Neural progenitor cell (in vitro differentiated cells): Measurements from ENCODE around the gene OTOP3. TPM values are rescaled to one million over a fixed set of nuclear protein-coding genes. Genes with fewer than 3 reads are reported as not detected.
A peak's percentile ranks its signal among the peaks of the same experiment; 100 is the strongest.

Experiments used
- DNase-seq: peaks from one replicate; pipeline ENCODE4 v3.0.0-alpha.2; 2016; ENCODE audit warnings: low spot score
- H2AFZ ChIP-seq: fragments of 200-600 bp; sonication (generic); replicated peaks from 2 replicates; pipeline ENCODE4 v1.6.1; 2016; ENCODE audit warnings: antibody characterized with exemption
- H3F3A ChIP-seq: fragments of 200-600 bp; sonication (generic); 2 replicates; pipeline ENCODE4 v1.6.1; 2016; ENCODE audit warnings: antibody characterized with exemption, low read depth
- H3K27ac ChIP-seq: fragments of 200-600 bp; sonication (generic); 2 replicates; pipeline ENCODE4 v1.5.1; 2016; ENCODE audit warnings: mild to moderate bottlenecking
- H3K27me3 ChIP-seq: fragments of 200-600 bp; sonication (generic); 2 replicates; pipeline ENCODE4 v1.6.1; 2016; ENCODE audit warnings: mild to moderate bottlenecking, moderate library complexity
- H3K36me3 ChIP-seq: fragments of 200-600 bp; sonication (generic); 2 replicates; pipeline ENCODE4 v1.5.1; 2016
- H3K4me1 ChIP-seq: fragments of 200-600 bp; sonication (generic); 2 replicates; pipeline ENCODE4 v1.6.1; 2016; ENCODE audit warnings: mixed run types
- H3K4me2 ChIP-seq: fragments of 200-600 bp; sonication (generic); 2 replicates; pipeline ENCODE4 v1.6.1; 2016
- H3K4me3 ChIP-seq: fragments of 200-600 bp; sonication (generic); 2 replicates; pipeline ENCODE4 v1.5.1; 2016
- H3K79me2 ChIP-seq: fragments of 200-600 bp; sonication (generic); 2 replicates; pipeline ENCODE4 v1.6.1; 2016; ENCODE audit warnings: low read depth
- H3K9ac ChIP-seq: fragments of 200-600 bp; sonication (generic); 2 replicates; pipeline ENCODE4 v1.6.1; 2016
- H3K9me3 ChIP-seq: fragments of 200-600 bp; sonication (generic); 2 replicates; pipeline ENCODE4 v1.5.1; 2016; ENCODE audit warnings: low read depth
- H4K20me1 ChIP-seq: fragments of 200-600 bp; sonication (generic); 2 replicates; pipeline ENCODE4 v1.6.1; 2016; ENCODE audit warnings: low read depth
- H3K27ac Mint-ChIP-seq: 3 replicates; pipeline ENCODE4 v1.8.0; 2021; ENCODE audit warnings: mixed read lengths
- H3K27me3 Mint-ChIP-seq: 2 replicates; pipeline ENCODE4 v1.8.0; 2022; ENCODE audit warnings: low read depth, mild to moderate bottlenecking, inconsistent platforms, moderate library complexity, mixed read lengths; ENCODE audit not compliant: insufficient read depth
- H3K36me3 Mint-ChIP-seq: 3 replicates; pipeline ENCODE4 v1.8.0; 2021; ENCODE audit warnings: mixed read lengths
- H3K4me1 Mint-ChIP-seq: 3 replicates; pipeline ENCODE4 v1.8.0; 2021; ENCODE audit warnings: mixed read lengths
- H3K4me3 Mint-ChIP-seq: 3 replicates; pipeline ENCODE4 v1.8.0; 2021; ENCODE audit warnings: mild to moderate bottlenecking, moderate library complexity, mixed read lengths
- H3K9me3 Mint-ChIP-seq: 3 replicates; pipeline ENCODE4 v1.8.0; 2020; ENCODE audit warnings: mixed read lengths
- EZH2 ChIP-seq: fragments of 200-600 bp; sonication (generic); IDR thresholded peaks from 2 replicates; pipeline ENCODE4 v1.6.1; 2017; ENCODE audit warnings: antibody characterized with exemption, mild to moderate bottlenecking, moderate library complexity
- EZH2phosphoT487 ChIP-seq: fragments of 200-600 bp; sonication (generic); IDR thresholded peaks from 2 replicates; pipeline ENCODE4 v1.6.1; 2017; ENCODE audit warnings: antibody characterized with exemption
- total RNA-seq: library from RNA; depleted of rRNA; stranded (reverse); fragments of >200 nt; gene quantifications from 2 replicates; pipeline ENCODE4 v1.2.3, GENCODE V29; 2015; ENCODE audit warnings: low replicate concordance
- TF ChIP-seq, protein P1 (sequence below): fragments of 200-600 bp; sonication (generic); IDR thresholded peaks from 2 replicates; pipeline ENCODE4 v1.5.1; 2017; ENCODE audit warnings: antibody characterized with exemption, mild to moderate bottlenecking

OTOP3 gene
- total RNA-seq, 1 donor from 2014 or later, result not detected

DNA sequence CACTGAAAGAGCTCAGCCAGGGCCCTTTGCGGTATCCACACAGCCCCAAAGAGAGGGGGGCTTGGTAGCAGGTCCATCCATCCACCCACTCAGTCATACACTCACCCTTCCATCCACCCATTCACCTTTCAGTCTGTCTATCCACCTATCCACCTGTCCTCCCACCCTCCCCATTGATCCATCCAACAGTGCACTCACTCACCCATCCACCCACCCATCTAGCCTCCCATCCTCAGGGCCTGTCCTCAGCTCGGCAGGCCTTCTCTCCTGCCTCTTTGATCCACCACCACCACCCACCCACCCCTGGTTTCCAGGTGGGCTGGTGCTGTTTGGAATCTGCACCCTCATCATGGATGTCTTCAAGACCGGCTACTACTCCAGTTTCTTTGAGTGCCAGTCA, 10.5 kb upstream of the OTOP3 start:
- H3K4me3 Mint-ChIP-seq, result peak overlapping the region; percentile 48
- no peak for TF ChIP-seq EZH2
- TF ChIP-seq, protein P1, sequence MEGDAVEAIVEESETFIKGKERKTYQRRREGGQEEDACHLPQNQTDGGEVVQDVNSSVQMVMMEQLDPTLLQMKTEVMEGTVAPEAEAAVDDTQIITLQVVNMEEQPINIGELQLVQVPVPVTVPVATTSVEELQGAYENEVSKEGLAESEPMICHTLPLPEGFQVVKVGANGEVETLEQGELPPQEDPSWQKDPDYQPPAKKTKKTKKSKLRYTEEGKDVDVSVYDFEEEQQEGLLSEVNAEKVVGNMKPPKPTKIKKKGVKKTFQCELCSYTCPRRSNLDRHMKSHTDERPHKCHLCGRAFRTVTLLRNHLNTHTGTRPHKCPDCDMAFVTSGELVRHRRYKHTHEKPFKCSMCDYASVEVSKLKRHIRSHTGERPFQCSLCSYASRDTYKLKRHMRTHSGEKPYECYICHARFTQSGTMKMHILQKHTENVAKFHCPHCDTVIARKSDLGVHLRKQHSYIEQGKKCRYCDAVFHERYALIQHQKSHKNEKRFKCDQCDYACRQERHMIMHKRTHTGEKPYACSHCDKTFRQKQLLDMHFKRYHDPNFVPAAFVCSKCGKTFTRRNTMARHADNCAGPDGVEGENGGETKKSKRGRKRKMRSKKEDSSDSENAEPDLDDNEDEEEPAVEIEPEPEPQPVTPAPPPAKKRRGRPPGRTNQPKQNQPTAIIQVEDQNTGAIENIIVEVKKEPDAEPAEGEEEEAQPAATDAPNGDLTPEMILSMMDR, result no peak
- no peak for TF ChIP-seq EZH2phosphoT487
- H3K27me3 Mint-ChIP-seq, result peaks cover 56% of the 10 kb centered on the region
- no peaks in the 10 kb centered on the region for H3K36me3 ChIP-seq
- H3K4me1 Mint-ChIP-seq, result peaks cover 8% of the 10 kb centered on the region
- H4K20me1 ChIP-seq, result peaks cover 3% of the 10 kb centered on the region
- no peak for DNase-seq
- peaks cover 21% of the 10 kb centered on the region for H3K4me1 ChIP-seq
- no peak overlapping the region for H3K27ac ChIP-seq
- no peak overlapping the region for H3K4me2 ChIP-seq
- H3K27me3 ChIP-seq, result peaks cover 90% of the 10 kb centered on the region
- no peak overlapping the region for H3K4me3 ChIP-seq
- H3K27ac Mint-ChIP-seq, result no peak overlapping the region
- no peaks in the 10 kb centered on the region for H3K9me3 Mint-ChIP-seq
- H3K9me3 ChIP-seq, result no peaks in the 10 kb centered on the region
- H3F3A ChIP-seq, result no peaks in the 10 kb centered on the region
- no peak overlapping the region for H3K9ac ChIP-seq
- no peak overlapping the region for H2AFZ ChIP-seq
- H3K36me3 Mint-ChIP-seq, result no peaks in the 10 kb centered on the region
- no peaks in the 10 kb centered on the region for H3K79me2 ChIP-seq

DNA sequence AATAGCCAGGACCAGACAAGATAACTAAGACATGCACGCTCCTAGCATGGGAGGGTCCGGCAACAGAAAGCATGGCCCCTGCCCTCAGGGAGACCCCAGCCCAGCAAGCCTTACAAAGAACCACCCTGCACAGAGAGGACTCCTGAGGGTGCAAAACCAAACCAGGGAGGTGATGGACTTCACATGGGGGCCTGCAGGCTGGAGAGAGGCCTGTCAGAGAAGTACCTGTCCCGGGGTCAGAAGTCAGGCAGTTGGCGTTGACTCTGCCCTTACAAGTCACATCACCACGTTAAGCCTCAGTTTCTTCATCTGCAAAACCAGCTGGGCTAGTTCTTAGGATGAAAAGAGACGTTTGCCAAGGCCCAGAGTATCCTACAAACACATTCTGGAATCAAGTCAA, 6.9 kb upstream of the OTOP3 start:
- Histone ChIP-seq H3K27me3 (peaks cover 99% of the 10 kb centered on the region), H2AFZ (no peak overlapping the region)
- no peaks in the 10 kb centered on the region for H3K9me3 Mint-ChIP-seq

DNA sequence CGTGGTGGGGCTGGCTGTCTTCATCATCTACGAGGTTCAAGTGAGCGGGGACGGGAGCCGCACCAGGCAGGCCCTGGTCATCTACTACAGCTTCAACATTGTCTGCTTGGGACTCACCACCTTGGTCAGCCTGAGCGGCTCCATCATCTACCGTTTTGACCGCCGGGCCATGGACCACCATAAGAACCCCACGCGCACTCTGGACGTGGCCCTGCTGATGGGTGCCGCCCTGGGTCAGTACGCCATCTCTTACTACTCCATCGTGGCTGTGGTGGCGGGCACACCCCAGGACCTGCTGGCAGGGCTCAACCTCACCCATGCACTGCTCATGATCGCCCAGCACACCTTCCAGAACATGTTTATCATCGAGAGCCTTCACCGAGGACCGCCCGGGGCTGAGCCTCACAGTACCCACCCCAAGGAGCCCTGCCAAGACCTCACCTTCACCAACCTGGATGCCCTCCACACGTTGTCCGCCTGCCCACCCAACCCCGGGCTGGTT, 5.1 kb upstream of the OTOP3 start:
- H3K36me3 Mint-ChIP-seq, result no peaks in the 10 kb centered on the region
- H3K27ac Mint-ChIP-seq, result no peak overlapping the region
- H4K20me1 ChIP-seq, result peaks cover 18% of the 10 kb centered on the region
- H3K4me2 ChIP-seq, result no peak overlapping the region
- H3K79me2 ChIP-seq, result no peaks in the 10 kb centered on the region
- no peaks in the 10 kb centered on the region for H3K36me3 ChIP-seq
- H3K4me3 Mint-ChIP-seq, result peak overlapping the region; percentile 28
- TF ChIP-seq EZH2 (no peak), EZH2phosphoT487 (no peak)
- TF ChIP-seq, protein P1, result no peak
- peaks cover 99% of the 10 kb centered on the region for H3K27me3 ChIP-seq
- peaks cover 5% of the 10 kb centered on the region for H3K4me1 ChIP-seq
- peaks cover 71% of the 10 kb centered on the region for H3K27me3 Mint-ChIP-seq
- no peak overlapping the region for H3K9ac ChIP-seq
- H3K4me1 Mint-ChIP-seq, result peaks cover 2% of the 10 kb centered on the region
- no peaks in the 10 kb centered on the region for H3F3A ChIP-seq
- no peak overlapping the region for H2AFZ ChIP-seq
- no peak for DNase-seq
- H3K9me3 Mint-ChIP-seq, result no peaks in the 10 kb centered on the region
- no peak overlapping the region for H3K27ac ChIP-seq
- no peak overlapping the region for H3K4me3 ChIP-seq
- H3K9me3 ChIP-seq, result no peaks in the 10 kb centered on the region

More for the DNA sequence above, 6.9 kb upstream of the OTOP3 start:
- H3K27me3 Mint-ChIP-seq, result peaks cover 70% of the 10 kb centered on the region
- H3K27ac Mint-ChIP-seq, result no peak overlapping the region
- peaks cover 2% of the 10 kb centered on the region for H3K4me1 Mint-ChIP-seq
- no peaks in the 10 kb centered on the region for H3F3A ChIP-seq
- TF ChIP-seq EZH2phosphoT487 (no peak), EZH2 (no peak)
- TF ChIP-seq, protein P1, result no peak
- H3K79me2 ChIP-seq, result no peaks in the 10 kb centered on the region
- H3K9me3 ChIP-seq, result no peaks in the 10 kb centered on the region
- H3K36me3 ChIP-seq, result no peaks in the 10 kb centered on the region
- no peak overlapping the region for H3K9ac ChIP-seq
- H3K36me3 Mint-ChIP-seq, result no peaks in the 10 kb centered on the region
- H4K20me1 ChIP-seq, result peaks cover 9% of the 10 kb centered on the region
- peaks cover 9% of the 10 kb centered on the region for H3K4me1 ChIP-seq
- no peak for DNase-seq
- H3K4me3 Mint-ChIP-seq, result no peak overlapping the region
- no peak overlapping the region for H3K4me2 ChIP-seq
- no peak overlapping the region for H3K27ac ChIP-seq
- no peak overlapping the region for H3K4me3 ChIP-seq
